CD4-positive, alpha-beta T cell (primary cell): ENCODE measurements around the gene CACNA1B. TPM values are rescaled to one million over a fixed set of nuclear protein-coding genes. Genes with fewer than 3 reads are reported as not detected.
A peak's percentile ranks its signal among the peaks of the same experiment; 100 is the strongest.
"Not testable (repeated sequence)": the region's sequence is repeated elsewhere in the genome, so short reads cannot be mapped to it uniquely, and the experiment has no call there.

Experiments
- ATAC-seq: fragments of 200-7000 bp; cut with Tn5 transposase; one replicate; pipeline ENCODE4 v1.10.0; 2022; ENCODE audit warnings: mild to moderate bottlenecking; ENCODE audit not compliant: poor library complexity
- CTCF ChIA-PET: fragments of 350-600 bp; sonication (Branson Sonifier 250); formaldehyde crosslinking; loops from one replicate; lab custom pipeline; 2021; ENCODE audit warnings: antibody characterized with exemption, inconsistent platforms; lab: Charles Lee
- POLR2A ChIA-PET: fragments of 350-600 bp; sonication (Branson Sonifier 250); formaldehyde crosslinking; loops from one replicate; lab custom pipeline; 2021; ENCODE audit warnings: antibody characterized with exemption, inconsistent platforms; lab: Charles Lee
- DNase-seq, 14 experiments: peaks; one replicate each; pipeline ENCODE4 v3.0.0-alpha.2; 2013 to 2020; ENCODE audit warnings: mixed read lengths in 2 of 14
- H3K27ac ChIP-seq, 2 donors: one replicate each; pipeline versions ENCODE4 v1.5.1 to v1.7.0; 2013; ENCODE audit warnings: low read length in 2 of 2, low read depth in 1 of 2, mild to moderate bottlenecking in 1 of 2
- H3K27me3 ChIP-seq, 2 experiments: 1 replicate in 1 of 2; 2 replicates in 1 of 2; pipeline versions ENCODE4 v1.6.1 to v1.7.0; 2013; ENCODE audit warnings: low read length in 2 of 2, control low read depth in 1 of 2, mild to moderate bottlenecking in 1 of 2, moderate library complexity in 1 of 2; ENCODE audit not compliant: insufficient read depth in 2 of 2, control insufficient read depth in 1 of 2
- H3K36me3 ChIP-seq: one replicate; pipeline ENCODE4 v1.6.1; 2013; ENCODE audit warnings: low read length, control low read depth; ENCODE audit not compliant: insufficient read depth
- H3K4me1 ChIP-seq: one replicate; pipeline ENCODE4 v1.6.1; 2013; ENCODE audit warnings: low read length, control low read depth; ENCODE audit not compliant: insufficient read depth
- H3K4me3 ChIP-seq: one replicate; pipeline ENCODE4 v1.5.1; 2013; ENCODE audit warnings: mild to moderate bottlenecking, low read length, moderate library complexity
- H3K9me3 ChIP-seq, 2 experiments: 1 replicate in 1 of 2; 2 replicates in 1 of 2; pipeline versions ENCODE4 v1.6.1 to v1.7.0; 2013; ENCODE audit warnings: low read length in 2 of 2, mild to moderate bottlenecking in 2 of 2, control low read depth in 1 of 2, moderate library complexity in 1 of 2; ENCODE audit not compliant: control insufficient read depth in 1 of 2, insufficient read depth in 1 of 2
- H3K27ac Mint-ChIP-seq: one replicate; pipeline ENCODE4 v1.8.0; 2020; ENCODE audit warnings: mixed read lengths
- H3K27me3 Mint-ChIP-seq: one replicate; pipeline ENCODE4 v1.8.0; 2021; ENCODE audit warnings: mixed read lengths
- H3K36me3 Mint-ChIP-seq: one replicate; pipeline ENCODE4 v1.8.0; 2021; ENCODE audit warnings: low read depth, mixed read lengths
- H3K4me1 Mint-ChIP-seq: one replicate; pipeline ENCODE4 v1.8.0; 2021; ENCODE audit warnings: low read depth, mixed read lengths
- H3K4me3 Mint-ChIP-seq: one replicate; pipeline ENCODE4 v1.8.0; 2020; ENCODE audit warnings: mild to moderate bottlenecking, mixed read lengths
- H3K9me3 Mint-ChIP-seq: one replicate; pipeline ENCODE4 v1.8.0; 2020; ENCODE audit warnings: mixed read lengths
- intact Hi-C, 2 experiments: fragments of 100-400 bp; cut with DNase I in 1 of 2; cut with micrococcal nuclease in 1 of 2; formaldehyde crosslinking; loops; one replicate each; pipeline versions ENCODE4 v1.15.1 to v1.9.0; 2023 to 2025; cut with DNase I, micrococcal nuclease
- total RNA-seq, 174 experiments: library from RNA in 2 of 174; stranded (reverse) in 2 of 174; gene quantifications; one replicate each; pipeline ENCODE4 v1.2.3 and lab custom pipeline; 2021 to 2026
- TF ChIP-seq, protein P1 (sequence below): fragments of 200-600 bp; IDR thresholded peaks from one replicate; pipeline ENCODE4 v1.8.0; 2022; ENCODE audit warnings: antibody characterized with exemption, mild to moderate bottlenecking

The CACNA1B gene
- total RNA-seq, 2 experiments from 2014 or later: not detected

DNA sequence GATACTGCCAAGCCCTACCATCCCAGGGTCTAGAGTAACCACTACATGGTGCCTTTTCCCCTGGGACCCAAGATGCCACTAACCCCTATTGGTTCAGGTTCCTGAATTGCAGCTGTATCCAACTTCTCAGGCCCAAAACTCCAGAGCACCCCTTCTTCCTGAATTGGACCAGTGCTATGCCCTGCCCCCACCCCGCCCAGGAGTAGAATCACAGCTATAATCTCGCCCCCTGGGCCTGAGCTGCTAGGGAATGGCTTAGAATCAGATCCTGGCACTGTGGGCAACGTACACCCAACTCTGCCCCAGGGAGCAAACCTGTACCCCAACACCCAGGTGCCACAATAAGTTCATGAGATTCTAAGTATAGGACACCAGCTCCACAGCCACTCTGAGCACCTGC, 206.3 kb downstream of the CACNA1B start:
- Histone ChIP-seq H3K27me3 (peaks cover 0 to 4% of the 10 kb centered on the region in 2 experiments), H3K4me3 (no peak overlapping the region), H3K4me1 (no peaks in the 10 kb centered on the region), H3K36me3 (no peaks in the 10 kb centered on the region), H3K9me3 (peaks cover 10 to 20% of the 10 kb centered on the region in 2 experiments), H3K27ac (no peak overlapping the region)
- ChIA-PET POLR2A (no interaction called here), CTCF (no interaction called here)
- ATAC-seq (no peak), DNase-seq (peak in 1 of 14 experiments; percentile 6)
- no peaks in the 10 kb centered on the region for H3K4me1 Mint-ChIP-seq
- no peak overlapping the region for H3K27ac Mint-ChIP-seq
- TF ChIP-seq, protein P1, sequence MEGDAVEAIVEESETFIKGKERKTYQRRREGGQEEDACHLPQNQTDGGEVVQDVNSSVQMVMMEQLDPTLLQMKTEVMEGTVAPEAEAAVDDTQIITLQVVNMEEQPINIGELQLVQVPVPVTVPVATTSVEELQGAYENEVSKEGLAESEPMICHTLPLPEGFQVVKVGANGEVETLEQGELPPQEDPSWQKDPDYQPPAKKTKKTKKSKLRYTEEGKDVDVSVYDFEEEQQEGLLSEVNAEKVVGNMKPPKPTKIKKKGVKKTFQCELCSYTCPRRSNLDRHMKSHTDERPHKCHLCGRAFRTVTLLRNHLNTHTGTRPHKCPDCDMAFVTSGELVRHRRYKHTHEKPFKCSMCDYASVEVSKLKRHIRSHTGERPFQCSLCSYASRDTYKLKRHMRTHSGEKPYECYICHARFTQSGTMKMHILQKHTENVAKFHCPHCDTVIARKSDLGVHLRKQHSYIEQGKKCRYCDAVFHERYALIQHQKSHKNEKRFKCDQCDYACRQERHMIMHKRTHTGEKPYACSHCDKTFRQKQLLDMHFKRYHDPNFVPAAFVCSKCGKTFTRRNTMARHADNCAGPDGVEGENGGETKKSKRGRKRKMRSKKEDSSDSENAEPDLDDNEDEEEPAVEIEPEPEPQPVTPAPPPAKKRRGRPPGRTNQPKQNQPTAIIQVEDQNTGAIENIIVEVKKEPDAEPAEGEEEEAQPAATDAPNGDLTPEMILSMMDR: no peak
- peaks cover 52% of the 10 kb centered on the region for H3K27me3 Mint-ChIP-seq
- H3K36me3 Mint-ChIP-seq: no peaks in the 10 kb centered on the region
- H3K4me3 Mint-ChIP-seq: no peak overlapping the region
- peaks cover 12% of the 10 kb centered on the region for H3K9me3 Mint-ChIP-seq
- intact Hi-C loops: no loop called here

DNA sequence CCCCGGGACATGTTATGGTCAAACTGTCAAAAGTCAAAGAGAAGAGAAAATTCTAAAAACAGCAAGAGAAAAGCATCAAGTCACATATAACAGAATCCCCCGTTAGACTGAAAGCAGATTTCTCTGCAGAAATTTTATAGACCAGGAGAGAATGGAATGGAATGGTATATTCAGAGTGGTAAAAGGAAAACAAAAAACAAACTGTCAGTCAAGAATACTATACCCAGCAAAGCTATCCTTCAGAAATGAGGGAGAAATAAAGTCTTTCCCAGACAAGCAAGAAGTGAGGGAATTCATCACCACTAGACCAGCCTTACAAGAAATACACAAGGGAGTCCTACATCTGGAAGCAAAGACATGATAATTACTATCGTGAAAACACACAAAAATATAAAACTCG, 208.0 kb downstream of the CACNA1B start:
- Histone ChIP-seq H3K27ac (no peak overlapping the region), H3K27me3 (peaks cover 0 to 4% of the 10 kb centered on the region in 2 experiments), H3K36me3 (no peaks in the 10 kb centered on the region), H3K9me3 (peaks cover 10 to 20% of the 10 kb centered on the region in 2 experiments), H3K4me1 (no peaks in the 10 kb centered on the region), H3K4me3 (no peak overlapping the region)
- peaks cover 38% of the 10 kb centered on the region for H3K27me3 Mint-ChIP-seq
- ChIA-PET POLR2A (no interaction called here), CTCF (no interaction called here)
- no peaks in the 10 kb centered on the region for H3K4me1 Mint-ChIP-seq
- no peaks in the 10 kb centered on the region for H3K36me3 Mint-ChIP-seq
- no peak overlapping the region for H3K4me3 Mint-ChIP-seq
- intact Hi-C loops: no loop called here
- peaks cover 12% of the 10 kb centered on the region for H3K9me3 Mint-ChIP-seq
- DNase-seq (no peak), ATAC-seq (no peak)
- TF ChIP-seq, protein P1: no peak
- no peak overlapping the region for H3K27ac Mint-ChIP-seq

DNA sequence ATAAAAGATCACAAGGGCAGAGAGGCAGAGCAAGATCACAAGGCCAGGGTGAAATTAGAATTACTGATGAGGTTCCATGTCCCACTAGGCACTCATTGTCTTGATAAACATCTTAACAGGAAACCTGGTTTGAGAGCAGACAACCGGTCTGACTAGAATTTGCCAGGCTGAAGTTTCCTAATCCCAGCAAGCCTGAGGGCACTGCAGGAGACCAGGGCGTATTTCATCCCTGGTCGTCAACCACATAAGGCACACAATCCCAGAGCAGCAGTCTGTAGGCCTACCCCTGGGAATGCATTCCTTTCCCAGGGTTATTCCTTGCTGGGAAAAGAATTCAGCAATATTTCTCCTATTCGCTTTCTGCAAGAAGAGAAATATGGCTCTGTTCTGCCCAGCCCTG, 214.5 kb downstream of the CACNA1B start:
- H3K27me3 Mint-ChIP-seq, H3K27me3 ChIP-seq, H3K36me3 Mint-ChIP-seq, H3K9me3 Mint-ChIP-seq, H3K27ac Mint-ChIP-seq, H3K4me1 Mint-ChIP-seq, DNase-seq, intact Hi-C loops, H3K9me3 ChIP-seq, H3K4me3 Mint-ChIP-seq, H3K4me3 ChIP-seq, CTCF ChIA-PET, H3K27ac ChIP-seq, POLR2A ChIA-PET, ATAC-seq, H3K4me1 ChIP-seq, H3K36me3 ChIP-seq: not testable (repeated sequence)

DNA sequence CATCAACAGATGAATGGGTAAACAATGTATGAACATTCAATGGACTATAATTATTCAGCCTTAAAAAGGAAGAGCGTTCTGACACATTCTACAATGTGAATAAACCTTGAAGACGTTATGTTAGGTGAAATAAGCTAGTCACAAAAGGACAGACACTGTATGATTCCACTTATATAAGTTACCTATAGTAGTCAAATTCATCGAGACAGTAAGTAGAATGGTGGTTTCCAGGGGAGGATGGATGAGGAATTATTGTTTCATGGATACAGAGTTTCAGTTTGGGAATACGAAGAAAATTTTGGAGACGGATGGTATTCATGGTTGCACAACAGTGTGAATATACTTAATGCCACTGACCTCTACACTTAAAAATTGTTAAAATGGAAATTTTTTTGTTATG, 216.4 kb downstream of the CACNA1B start:
- Histone ChIP-seq H3K27ac (no peak overlapping the region), H3K4me3 (no peak overlapping the region), H3K4me1 (no peaks in the 10 kb centered on the region), H3K9me3 (no peaks in the 10 kb centered on the region), H3K36me3 (no peaks in the 10 kb centered on the region), H3K27me3 (no peaks in the 10 kb centered on the region)
- Mint-ChIP-seq H3K4me3 (no peak overlapping the region), H3K36me3 (no peaks in the 10 kb centered on the region), H3K27me3 (no peaks in the 10 kb centered on the region), H3K9me3 (no peaks in the 10 kb centered on the region), H3K4me1 (no peaks in the 10 kb centered on the region), H3K27ac (no peak overlapping the region)
- DNase-seq (no peak), ATAC-seq (no peak)
- intact Hi-C loops: no loop called here
- CTCF ChIA-PET: no interaction called here
- POLR2A ChIA-PET: no interaction called here
- TF ChIP-seq, protein P1: no peak
